HG02884 (cell line): Measurements from ENCODE around the gene VASH2.
"Not testable (repeated sequence)": the region's sequence is repeated elsewhere in the genome, so short reads cannot be mapped to it uniquely, and the experiment has no call there.

ENCODE experiments used
- ATAC-seq: cut with Tn5 transposase; IDR thresholded peaks from one replicate; pipeline ENCODE4 v1.9.1; 2021; ENCODE audit warnings: mild to moderate bottlenecking, moderate library complexity; ENCODE audit not compliant: unreplicated experiment

VASH2 gene

GRCh38 chr1:212977781-212978645, 27.7 kb downstream of the VASH2 start:
- ATAC-seq = peak; percentile 35

GRCh38 chr1:212979340-212980122, 29.2 kb downstream of the VASH2 start:
- peak; percentile 69 for ATAC-seq

DNA sequence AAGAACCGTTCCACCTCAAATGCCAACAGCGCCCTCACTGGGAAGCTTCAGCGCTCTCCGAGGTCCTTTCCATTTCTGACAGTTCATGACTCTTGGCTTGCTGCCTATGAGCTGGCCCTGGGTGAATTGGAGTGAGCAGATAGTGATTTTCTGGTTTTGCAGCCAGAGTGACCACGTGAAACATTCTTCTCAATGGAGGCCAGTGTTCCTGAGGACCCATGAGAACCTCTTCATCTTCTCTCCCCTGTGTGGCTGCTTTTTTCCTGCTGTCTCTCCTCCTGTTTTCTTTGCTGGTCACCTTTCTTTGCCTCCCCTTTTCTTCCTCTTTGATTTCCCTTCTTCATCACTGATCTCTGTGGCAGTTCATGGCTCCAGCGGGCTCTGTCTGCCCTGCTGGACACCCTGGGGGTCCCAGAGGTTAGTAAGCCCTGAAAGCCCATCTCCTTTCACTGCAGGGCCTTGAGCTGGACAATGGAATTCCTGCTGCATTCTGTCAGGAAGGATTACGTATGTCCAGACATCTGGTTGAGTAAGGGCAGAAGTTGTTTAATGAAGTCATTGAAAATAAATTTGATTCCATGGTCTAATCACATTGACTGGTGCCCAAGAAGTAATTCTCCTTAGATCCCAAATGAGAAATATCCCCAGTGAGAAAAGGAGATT, 29.9 kb downstream of the VASH2 start:
- ATAC-seq = no peak

DNA sequence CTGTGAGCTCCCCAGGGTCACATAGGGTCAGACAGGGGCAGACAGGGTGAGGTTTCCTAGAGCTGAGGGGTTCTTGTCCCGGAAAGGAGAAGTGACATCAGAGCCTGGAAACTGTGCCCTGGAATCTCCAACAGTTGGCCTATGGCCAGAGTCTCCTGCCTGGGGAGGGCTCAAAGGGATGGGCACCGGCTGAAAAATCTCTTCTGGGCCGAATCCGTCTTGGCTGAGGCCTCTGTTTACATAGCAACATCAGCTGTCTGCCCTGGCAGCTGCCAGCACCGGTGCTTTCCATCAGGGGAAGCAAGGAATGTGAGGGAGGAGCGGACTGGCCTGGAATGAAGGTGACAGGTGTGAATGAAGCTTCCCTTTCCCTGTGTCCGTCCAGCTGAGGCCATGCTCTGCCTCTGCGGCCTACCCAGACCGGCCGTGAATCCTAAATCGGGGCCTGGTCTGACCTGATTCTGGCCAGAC, 30.7 kb downstream of the VASH2 start:
- no peak for ATAC-seq

GRCh38 chr1:212981571-212982328, 31.4 kb downstream of the VASH2 start:
- peak; percentile 48 for ATAC-seq

- no peak for ATAC-seq
Observed at GRCh38 chr1:212982430-212983152, 32.2 kb downstream of the VASH2 start.

GRCh38 chr1:212983482-212983881, 33.1 kb downstream of the VASH2 start:
- no peak for ATAC-seq

- ATAC-seq = no peak
Observed at GRCh38 chr1:212984522-212985291, 34.4 kb downstream of the VASH2 start.

GRCh38 chr1:212986551-212986950, 36.2 kb downstream of the VASH2 start:
- ATAC-seq = no peak

- no peak for ATAC-seq
Observed at GRCh38 chr1:212987702-212988322, 37.5 kb downstream of the VASH2 start.

GRCh38 chr1:212990276-212990675, 39.9 kb downstream of the VASH2 start:
- ATAC-seq = no peak

DNA sequence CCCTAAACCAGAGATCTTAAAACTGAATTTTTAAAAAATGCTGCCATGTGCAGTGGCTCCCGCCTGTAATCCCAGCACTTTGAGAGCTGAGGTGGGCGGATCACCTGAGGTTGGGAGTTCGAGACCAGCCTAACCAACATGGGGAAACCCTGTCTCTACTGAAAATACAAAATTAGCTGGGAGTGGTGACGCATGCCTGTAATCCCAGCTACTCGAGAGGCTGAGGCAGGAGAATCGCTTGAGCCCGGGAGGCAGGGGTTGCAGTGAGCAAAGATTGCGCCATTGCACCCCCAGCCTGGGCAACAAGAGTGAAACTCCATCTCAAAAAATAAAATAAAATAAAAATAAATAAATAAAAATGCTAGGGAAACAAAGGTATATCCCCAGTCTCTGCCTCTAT, 43.6 kb downstream of the VASH2 start:
- ATAC-seq = not testable (repeated sequence)

- ATAC-seq = no peak
Observed at GRCh38 chr1:212994926-212995325, 44.6 kb downstream of the VASH2 start.

- peak; percentile 90 for ATAC-seq
Observed at GRCh38 chr1:213003256-213003655, 52.9 kb downstream of the VASH2 start.

DNA sequence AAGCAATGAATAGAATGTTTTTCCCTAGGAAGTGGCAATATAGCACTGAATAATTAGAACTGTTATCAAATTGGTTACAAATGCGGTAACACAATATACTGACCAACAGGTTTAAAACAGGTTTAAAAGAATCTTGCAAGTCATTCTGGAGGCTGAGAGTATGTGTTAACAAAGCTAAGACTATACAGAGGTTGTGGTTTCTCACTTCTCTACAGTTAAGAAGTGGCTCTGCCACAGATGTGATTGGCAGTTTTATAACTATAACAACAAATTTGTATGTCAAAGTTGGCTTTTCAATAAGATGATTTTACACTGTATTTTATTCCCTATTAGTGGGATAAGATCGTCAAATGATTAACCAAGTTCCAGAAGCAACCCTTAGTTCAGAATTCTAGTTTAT, 58.2 kb downstream of the VASH2 start:
- ATAC-seq = peak; percentile 81

- no peak for ATAC-seq
Observed at GRCh38 chr1:213014642-213015041, 64.3 kb downstream of the VASH2 start.

DNA sequence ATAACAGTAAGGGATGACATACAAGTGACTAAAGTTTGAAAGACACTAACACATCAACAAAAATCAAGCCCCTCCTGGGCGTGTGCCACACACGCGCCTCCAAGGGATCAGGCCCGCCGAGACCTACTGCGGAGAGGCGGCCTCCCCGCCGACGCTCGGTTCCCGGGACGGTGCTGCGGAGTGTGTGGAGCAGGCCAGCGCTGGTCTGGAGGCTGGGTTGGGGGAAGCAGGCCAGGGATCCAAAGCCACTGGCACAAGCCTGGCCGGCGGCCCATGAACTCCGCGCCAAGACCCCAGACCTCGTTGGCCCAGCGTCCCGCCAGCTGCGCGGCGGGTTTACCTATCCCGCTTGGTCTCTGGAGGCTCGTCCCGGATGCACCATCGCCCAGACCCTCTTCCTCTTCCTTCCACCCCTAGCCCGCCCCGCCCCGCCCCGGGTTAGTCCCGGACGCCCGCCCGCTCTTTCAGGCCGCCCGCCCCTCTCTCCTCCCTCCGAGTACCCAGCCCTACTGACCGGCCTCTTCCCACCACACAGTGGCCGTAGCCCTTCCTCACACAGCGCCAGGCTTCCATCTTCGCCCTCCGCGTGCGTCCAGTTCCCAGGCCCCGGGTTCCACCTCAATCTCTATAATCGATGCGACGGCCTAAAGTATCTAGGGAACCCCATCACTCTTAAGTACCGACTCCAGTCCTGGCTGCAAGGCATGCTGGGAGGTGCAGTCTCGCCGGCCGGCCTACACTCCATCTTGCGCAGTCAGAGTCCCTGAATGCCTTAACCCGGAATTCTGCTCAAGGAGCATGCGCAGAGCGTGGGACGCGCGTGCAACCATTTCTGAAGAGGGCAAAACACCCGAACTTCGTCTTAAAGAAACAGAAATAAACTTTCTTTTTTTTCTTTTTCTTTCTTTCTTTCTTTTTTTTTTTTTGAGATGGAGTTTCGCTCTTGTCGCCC, 65.0 kb downstream of the VASH2 start, which contains the start of gene ANGEL2:
TSS of gene ANGEL2 (minus strand) at position 769 of the 952 bp plus-strand sequence. CDS start at position 573, 196 bp downstream.
- peak; percentile 94 for ATAC-seq
